Inflammatory macrophage treated with lipopolysaccharide for 1 hour (primary cell): ENCODE measurements around the gene RUNX2.
"Not testable (repeated sequence)": the region's sequence is repeated elsewhere in the genome, so short reads cannot be mapped to it uniquely, and the experiment has no call there.

Source experiments
- DNase-seq, 2 donors: peaks; one replicate each; pipeline ENCODE4 v3.0.0-alpha.2; 2020 to 2022

The RUNX2 gene

DNA sequence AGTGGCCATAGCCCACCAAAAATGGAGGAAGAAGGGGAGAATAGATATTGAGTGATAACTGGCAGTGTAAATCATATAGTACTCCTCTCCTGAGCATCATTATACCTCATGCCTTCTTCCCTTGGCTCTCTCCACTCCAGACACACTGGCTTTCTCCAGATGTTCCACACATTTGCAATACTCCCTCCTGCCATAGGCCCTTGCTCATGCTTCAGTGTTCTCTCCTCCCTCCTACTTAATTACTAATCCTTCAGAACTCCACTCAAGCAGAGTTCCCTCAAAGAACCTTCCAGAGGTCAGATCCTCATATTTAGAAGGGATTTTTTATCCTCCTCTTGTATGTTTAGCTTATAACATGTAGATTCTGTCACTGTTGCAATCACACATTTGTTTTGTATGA lies 329.1 kb downstream of the RUNX2 start:
- no peak for DNase-seq

DNA sequence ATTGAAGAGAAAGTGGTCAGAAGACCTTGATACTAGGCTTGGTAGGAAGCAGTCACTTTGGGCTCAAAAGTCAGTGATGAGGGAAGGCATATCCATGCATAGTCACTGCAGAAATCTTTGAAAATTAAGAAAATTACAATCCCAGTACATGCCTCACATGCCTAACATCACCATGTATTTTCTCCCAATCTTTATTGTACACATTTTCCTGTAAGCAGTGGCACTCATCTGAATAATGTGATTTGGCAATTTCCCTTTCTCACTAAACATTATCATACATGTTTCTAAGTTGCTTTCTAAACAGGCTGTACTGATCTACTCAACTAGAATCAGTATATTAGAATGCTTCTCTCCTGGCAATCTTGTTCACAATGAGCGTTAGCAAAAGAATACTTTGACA lies 330.3 kb downstream of the RUNX2 start:
- no peak for DNase-seq

DNA sequence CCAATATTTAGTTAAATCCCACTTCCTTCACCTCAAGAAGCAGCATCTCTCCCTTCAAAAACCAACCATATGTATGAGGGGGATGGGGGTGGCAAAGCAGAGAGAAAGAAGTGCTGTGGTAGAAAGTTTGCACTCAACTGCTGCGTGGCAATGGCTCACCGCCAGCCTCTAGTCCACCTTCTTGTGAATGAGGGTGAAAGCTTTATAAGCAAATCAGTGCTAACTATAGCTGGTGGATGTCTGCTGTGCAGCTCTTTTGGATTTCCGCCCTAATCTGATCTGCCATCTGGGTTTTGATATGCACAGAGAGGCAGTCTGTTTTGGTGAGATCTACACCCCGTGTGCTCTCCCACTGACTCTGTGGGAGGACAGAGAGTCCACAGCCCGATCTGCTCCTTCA lies 330.8 kb downstream of the RUNX2 start:
- DNase-seq: no peak

DNA sequence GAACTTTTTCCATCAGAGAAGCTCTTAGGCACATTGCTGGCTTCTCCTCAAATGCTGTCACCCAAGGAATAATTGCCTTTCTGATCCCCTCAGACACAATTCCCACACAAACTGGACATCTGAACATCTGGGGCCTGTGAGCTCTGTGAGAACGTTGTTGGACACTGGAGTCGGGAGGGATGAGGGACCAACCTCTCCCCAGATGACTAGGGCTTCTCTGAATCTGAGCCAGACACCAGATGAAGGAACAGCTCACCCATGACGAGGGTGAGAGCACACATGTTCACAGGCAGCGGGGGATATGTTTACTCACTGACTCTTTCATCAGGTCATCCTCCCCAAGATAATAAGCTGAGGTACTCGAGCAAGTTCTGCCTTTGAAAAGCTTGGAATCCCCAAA lies 333.5 kb downstream of the RUNX2 start:
- DNase-seq: no peak

DNA sequence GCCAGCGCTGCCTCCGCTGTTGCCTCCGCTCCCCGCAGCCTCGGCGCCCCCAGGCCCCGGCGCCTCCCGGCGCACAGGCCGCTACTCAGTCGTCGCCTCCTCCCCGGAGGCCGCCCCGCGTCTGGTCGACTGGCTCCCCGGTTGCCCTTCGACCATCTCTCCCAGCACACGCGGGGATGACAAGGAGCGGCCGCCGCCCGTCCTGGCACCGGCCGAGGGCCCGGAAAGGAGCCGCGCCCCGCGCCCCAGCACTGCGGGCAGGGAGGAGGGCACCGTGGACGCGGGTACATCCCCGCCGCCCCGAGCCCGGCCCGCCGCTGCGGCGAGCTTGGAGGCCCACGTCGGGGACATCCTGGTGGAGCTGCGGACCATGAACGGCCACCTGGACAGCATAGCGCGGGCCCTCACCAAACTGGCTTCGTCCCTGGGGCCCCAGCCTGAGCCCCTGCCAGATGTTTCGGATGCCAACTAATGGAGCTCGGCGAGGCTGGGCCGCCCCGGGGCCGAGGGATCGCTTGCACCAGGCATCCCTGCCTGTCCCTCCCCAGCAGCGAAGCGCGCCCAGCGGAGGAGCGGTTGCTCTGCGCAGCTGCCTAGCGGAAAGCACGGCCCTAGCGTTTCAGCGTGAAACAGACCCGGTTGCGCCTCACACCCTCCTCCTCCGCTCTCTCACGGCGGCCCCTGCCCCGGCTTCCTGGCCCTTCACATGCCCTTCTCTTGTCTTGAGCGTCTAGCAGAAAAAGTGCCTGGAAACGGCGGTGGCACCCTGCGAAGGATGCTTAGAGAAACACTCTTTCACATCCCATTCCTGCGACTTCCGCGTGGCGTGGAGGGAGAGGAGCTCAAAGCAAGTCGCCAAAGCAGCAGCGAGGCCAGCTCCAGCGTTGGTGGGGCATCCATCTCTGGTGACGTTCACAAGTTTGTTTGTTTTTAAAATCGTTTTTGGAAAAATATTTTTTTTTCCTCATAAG lies 335.4 kb downstream of the RUNX2 start:
- DNase-seq: peak in 1 of 2 donors; percentile 44

DNA sequence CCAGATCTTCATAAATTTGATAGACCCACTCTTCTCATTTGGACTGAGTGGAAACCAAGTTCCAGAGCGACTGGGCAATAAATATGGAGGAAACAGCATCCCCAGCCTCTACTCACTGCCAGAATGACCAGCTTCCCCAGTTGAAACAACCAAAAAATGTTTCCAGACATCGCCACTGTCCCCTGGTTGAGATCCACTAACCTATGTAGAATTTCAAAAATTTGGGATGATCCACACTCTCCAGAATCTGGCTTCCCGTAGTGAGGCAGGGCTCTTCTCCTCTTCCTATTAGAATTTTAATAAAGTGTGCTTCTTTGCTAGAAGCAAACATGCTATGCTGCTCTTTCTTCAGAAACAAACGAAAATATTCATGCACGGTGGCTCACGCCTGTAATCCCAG lies 336.6 kb downstream of the RUNX2 start:
- no peak for DNase-seq

DNA sequence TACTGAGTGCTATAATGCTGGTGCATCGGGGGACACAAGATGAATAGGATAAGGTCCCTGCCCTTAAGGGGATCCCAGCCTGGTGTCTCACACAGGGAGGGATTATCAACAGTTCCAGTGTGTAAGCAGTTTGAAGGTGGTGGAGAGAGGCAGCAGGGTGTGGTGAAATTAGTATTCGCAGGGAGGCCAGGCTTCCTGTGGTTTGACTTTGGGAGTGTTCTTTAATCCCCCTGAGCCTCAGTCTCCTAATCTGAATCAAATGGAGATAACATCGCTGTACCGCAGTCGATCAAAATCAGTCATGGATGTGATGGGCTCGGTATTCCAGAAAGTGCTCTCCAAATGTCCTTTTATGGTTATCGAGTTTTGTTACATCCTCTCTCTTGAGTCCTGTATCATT lies 337.7 kb downstream of the RUNX2 start:
- DNase-seq: no peak

DNA sequence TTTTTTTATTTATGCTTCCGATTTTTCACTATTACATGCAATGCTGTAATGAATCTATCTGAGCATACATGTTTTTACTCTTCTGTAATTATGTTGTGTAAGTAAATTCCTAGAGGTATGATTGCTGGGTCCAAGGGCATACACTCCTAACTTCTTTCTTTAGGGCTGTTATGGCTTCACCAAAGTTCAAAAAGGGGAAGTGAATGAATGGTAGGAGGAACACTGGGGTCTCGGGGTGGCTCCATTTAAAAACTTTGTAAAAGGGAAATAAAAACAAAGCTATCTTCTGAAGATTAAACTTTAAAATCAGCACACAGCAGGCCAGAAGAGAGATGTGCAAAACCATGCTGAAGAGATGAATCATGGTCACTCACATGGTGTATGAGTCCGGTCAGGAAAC lies 338.7 kb downstream of the RUNX2 start:
- no peak for DNase-seq

DNA sequence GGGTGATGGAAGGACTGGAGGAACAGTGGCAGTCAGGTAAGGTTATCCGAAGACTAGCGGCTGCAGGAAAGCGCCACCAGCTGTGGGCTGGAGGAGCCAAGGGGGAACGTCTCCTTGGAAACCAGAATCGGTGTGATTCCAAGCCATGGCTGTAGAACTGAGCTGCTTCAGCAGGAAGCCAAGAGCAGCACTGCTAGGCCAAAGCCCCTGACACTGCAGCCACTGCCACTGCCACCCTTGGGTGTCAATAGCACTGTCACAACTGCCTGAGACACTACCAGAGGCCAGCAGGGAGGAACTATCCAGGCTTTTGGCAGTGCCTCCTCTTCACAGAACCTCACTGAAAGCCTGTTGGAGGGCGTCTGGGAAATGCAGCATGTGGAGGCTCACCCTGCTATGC lies 339.2 kb downstream of the RUNX2 start:
- DNase-seq: no peak

DNA sequence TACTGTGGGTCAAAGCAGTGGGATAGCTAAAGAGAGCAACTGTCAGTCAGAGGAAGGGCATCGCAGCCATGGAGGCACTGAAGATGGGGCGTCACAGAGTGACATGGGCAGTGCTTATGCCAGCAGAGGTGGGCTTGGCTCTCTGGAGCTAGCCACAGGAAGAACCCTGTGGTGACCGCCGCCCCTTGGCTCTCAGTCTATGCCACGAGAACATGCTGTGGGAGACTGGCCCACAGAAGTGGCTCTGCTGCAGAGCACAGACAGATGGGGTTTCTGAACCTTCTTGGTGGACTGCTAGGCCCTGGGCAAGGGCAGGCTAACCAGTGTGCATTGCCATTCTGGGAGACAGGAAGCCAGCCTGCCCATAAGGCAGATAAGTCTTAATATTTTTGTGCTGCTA lies 339.6 kb downstream of the RUNX2 start:
- DNase-seq: no peak

DNA sequence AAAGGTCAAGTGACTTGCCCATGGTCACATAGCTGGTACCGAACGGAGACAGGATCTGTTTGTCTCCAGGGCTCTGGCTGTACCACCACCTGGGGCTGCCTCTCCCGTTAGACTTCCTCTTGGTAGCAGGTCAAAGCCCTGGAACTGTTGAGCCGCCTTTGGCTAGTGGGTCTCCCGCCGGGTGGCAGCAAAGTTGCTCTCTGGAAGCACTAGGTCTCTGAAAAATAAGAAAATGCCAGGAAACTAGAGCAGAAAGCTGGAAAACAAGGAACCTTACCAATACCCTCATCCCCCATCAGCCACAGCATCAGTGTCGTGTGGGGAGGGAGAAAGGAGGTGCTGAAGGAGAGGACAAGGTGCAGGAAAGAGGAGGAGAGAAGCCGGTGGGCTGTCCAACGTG lies 340.6 kb downstream of the RUNX2 start:
- DNase-seq: no peak

DNA sequence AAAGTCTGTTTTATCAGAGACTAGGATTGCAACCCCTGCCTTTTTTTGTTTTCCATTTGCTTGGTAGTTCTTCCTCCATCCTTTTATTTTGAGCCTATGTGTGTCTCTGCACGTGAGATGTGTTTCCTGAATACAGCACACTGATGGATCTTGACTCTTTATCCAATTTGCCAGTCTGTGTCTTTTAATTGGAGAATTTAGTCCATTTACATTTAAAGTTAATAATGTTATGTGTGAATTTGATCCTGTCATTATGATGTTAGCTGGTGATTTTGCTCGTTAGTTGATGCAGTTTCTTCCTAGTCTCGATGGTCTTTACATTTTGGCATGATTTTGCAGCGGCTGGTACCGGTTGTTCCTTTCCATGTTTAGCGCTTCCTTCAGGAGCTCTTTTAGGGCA lies 345.0 kb downstream of the RUNX2 start:
- not testable (repeated sequence) for DNase-seq

DNA sequence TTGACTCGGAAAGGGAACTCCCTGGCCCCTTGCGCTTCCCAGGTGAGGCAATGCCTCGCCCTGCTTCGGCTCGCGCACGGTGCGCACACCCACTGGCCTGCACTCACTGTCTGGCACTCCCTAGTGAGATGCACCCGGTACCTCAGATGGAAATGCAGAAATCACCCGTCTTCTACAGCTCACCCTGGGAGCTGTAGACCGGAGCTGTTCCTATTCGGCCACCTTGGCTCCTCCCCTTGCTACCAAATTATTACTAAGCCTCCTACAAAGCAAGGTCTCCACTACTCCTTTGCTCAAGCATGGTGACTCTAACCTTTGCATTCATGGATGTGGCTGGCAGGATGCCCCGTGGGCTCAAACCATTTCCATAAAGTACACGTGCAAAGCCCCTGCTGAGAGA lies 347.0 kb downstream of the RUNX2 start:
- DNase-seq: not testable (repeated sequence)

DNA sequence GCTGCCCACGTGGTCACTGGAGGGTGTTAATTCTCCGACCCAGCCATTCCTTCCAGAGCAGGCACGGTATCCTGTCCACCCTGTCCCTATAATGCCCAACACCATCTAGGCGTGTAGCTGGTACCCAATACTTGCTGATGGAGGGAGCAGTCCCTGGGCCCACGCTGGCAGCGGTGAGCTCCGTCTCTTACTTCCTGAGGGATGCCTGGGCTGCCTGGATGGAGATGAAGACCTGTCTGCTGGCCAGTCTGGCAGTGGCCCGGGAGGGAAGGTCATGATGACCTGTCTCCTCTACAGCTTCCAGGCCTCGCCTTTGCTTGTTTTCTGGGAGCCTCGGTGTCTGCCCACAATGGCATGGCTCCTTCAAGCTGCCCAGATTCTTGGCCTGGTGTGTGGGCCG lies 347.5 kb downstream of the RUNX2 start:
- DNase-seq: no peak

DNA sequence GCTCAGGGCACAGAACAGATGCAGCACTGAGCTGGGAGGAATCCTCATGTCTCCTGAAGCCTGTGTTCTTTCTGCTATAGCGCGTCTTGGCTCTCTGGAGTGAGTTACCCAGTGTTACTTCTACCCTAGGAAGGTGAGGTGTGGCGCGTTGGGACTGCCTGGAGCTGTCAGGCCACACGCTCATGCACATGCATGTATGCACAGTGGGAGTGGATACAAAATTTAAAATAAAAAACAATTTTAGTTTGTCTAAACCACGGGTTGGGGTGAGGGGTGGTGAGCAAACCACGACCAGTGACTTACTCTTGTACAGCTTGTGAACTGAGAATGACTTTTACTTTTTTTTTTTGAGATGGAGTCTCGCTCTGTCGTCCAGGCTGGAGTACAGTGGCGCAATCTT lies 348.2 kb downstream of the RUNX2 start:
- DNase-seq: no peak

DNA sequence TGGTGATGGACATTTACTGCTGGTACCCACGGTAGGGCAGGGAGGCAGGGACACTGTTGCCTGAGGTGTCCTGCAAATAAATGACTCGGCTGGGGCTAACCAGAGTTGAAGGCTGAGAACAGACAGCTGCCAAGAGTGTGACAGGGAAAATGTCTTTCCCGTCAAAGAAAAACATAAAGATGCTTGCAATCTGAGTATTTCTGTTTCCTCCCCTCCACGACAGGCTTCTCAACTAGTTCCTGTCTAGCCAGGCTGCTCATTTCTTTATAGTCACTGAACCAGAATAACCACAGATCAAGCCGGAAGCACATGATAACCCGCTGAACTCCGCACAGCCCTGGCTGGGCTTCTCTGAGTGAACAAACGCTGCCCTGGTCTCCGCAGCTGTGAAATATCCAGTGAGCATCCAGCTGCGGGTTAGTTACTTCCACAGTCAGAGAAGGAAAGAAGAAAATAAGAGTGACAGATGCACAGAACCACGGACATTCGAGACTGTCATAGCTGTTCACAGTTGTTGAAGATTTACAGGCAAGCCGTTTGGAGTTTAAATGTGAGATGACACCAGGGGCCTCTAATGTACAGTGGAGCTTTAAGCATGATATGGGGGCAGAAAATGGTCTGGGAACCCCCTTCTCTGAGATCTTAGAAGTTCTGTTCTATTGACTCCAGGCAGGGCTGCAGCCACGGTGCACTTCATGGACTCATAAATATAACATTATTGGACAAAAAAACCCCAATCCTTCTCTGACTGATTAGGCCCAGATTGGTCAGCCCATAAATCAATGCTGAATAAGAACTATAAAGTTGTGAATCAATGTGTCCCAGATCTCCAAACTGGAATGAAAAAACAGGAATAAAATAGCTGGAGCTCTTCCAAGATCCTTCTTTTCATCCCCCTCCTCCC lies 349.5 kb downstream of the RUNX2 start:
- DNase-seq: peak; percentile 49 to 65

DNA sequence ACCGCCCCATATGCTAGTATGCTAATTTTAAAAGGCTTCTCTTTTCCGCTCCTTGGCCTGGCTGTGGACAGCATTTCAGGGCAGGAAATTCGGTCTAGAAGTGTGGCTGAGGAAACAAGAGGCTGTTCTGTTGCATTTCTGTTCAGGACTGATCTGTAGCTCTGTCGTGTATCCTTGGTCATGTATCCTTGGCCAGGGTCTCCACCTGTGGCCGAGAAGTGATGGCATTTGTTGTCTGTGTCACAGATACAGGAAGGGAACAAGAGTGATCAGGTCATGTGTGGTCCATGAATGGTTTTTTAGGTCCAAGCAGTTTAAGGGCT lies 350.1 kb downstream of the RUNX2 start:
- no peak for DNase-seq

DNA sequence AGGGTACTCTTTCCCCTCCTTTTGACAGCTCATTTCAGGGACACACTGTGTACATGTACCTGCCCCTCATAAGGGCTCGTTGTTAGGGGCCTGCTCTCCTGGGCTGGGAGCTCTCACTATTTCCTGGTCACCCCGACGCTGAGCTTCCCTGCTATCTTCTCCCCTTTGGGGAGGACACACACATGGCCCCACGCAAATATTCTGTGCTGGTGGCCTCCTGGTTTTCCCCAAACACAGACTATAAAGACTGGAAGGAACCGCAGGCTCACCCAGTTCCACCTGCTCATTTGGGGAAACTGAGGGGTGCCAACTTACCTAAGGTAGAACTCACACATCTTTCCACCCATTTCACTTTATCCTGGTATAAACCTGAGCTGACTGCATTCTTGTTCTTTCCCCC lies 351.0 kb downstream of the RUNX2 start:
- DNase-seq: no peak

DNA sequence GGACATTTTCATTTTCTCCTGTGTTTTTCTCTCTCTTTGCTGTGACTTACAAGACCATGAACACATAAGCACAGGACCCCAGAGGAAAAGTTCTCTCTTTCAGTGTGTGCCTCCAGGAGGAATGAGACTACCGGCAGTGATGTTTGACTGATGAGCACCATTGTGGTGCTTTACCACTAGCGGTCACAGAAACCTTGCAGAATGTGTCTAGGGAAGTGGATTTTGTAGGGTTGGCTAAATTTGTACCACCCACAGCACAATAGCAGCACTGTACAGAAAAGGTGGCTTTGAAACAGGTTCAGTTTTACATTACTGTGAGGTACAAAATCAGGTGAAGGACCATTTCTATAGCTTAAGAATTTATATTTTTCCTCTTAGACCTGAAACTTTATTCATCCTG lies 351.5 kb downstream of the RUNX2 start:
- DNase-seq: no peak

DNA sequence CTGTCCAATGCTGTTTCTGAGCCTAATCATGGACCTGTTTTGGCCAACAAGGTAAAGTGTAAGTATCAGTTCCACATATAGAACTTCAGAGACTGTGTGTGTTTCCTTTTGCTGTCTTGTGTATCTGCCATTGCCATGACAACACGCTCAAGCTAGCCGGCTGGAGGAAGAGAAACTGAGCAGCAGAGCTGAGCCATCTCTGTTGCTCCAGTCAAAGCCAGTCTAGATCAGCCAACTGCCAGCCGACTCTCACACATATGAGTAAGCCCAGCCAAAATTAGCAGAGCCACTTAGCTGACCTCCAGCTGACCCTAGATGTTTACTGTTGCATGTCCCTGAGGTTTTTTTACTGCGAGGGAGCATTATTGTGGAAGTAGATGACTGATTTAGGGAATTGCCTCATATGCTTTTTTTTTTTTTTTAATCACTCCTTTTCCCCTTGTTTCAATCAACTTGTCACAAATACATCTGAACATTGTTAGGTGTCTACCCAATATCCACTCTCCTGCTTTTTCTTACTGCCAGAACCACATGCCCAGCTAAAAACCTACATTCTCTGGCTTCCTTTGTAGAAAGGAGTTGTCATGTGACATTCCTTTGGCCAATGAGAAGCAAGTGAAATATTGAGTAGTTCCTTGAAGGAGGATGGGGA lies 353.9 kb downstream of the RUNX2 start:
- peak; percentile 91 to 97 for DNase-seq

DNA sequence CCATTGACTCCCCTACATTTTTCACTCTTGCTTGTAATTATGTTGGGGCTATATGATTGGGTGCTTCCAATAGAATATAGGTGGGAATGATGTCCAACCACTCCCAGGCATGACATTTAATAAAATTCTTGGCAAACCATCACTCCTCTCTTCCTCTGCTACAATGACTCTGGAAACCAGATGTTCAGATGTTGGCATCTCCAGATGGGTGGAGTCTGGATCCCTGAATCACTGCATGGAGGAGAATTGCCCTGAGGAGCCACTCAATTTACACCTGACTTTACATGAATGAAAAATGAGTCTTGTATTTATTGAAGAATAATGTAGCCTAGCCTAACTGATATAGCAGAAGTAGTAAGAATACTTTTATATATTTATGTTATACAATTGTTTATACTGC lies 356.3 kb downstream of the RUNX2 start:
- DNase-seq: no peak

DNA sequence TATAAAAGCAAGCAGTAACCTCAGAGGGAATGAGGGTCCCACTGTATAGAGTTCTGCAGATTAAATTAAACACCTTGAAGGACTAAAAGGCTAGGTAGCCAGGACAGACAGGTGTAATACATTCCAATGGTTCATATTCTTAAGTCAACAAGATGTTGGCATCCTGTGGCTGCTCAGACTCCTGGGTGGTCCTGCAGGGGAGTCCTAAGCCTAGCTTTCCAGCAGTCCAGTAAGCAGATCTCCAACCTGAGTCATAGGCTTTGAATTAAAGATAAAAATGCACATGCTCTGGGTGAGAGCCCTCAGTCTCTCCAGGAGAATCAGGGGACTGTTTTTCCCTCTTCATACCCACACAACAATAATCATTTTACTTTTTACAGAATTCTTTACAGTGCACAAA lies 356.9 kb downstream of the RUNX2 start:
- no peak for DNase-seq

DNA sequence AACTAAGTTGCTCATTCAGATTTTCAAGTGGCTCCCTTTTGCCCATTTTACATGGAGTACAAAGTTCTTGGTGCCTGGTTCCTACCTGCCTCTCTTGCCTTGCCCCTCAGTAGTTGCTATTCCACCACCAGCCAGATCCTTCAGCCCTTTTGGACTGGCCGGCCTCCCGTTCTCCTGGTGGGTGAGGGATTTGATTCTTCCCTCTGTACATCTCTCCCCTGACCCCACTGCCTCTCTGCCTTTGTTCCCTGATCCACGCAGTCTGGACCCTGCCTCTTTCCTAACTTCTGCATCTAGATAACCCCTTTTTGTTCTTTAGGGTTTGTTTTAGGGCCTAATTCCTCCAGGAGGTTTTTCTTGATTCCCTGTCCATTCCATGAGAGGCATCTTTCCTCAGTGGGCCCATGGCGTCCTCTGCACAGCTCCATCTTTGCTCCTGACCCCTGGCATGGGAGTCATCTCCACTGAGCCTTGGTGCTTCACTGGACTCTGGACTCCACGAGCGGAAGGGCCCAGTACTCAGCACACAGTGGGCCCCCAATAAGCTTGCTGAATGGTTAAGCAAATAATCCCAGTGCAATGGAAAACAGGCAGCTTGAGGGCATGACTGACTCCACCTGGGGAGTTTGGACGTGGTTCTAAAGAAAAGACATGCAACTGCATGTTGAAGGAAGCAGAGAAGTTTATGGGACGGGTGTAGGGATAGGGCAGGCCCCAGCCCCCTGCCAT lies 358.9 kb downstream of the RUNX2 start:
- DNase-seq: no peak
